HEK293 (cell line): ENCODE measurements around the gene AP5S1.

Experiments
- ATF2 ChIP-seq: fragments of 450-650 bp; formaldehyde crosslinking; IDR thresholded peaks from 2 replicates; pipeline ENCODE4 v1.5.1; 2016; ENCODE audit warnings: missing biosample characterization, missing genetic modification characterization, low read depth
- BCL11B ChIP-seq: fragments of 450-650 bp; formaldehyde crosslinking; IDR thresholded peaks from 2 replicates; pipeline ENCODE4 v1.5.1; 2016; ENCODE audit warnings: low read depth, missing biosample characterization, missing genetic modification characterization
- KLF17 ChIP-seq: fragments of 450-650 bp; formaldehyde crosslinking; IDR thresholded peaks from 2 replicates; pipeline ENCODE4 v1.5.1; 2016; ENCODE audit warnings: missing biosample characterization, missing genetic modification characterization
- KLF9 ChIP-seq: fragments of 450-650 bp; formaldehyde crosslinking; IDR thresholded peaks from 2 replicates; pipeline ENCODE4 v1.5.1; 2016; ENCODE audit warnings: missing biosample characterization, missing genetic modification characterization, low read depth
- MZF1 ChIP-seq: fragments of 450-650 bp; formaldehyde crosslinking; IDR thresholded peaks from 2 replicates; pipeline ENCODE4 v1.5.1; 2017; ENCODE audit warnings: missing biosample characterization, missing genetic modification characterization, borderline replicate concordance
- OVOL3 ChIP-seq: fragments of 450-650 bp; formaldehyde crosslinking; IDR thresholded peaks from 2 replicates; pipeline ENCODE4 v1.5.1; 2016; ENCODE audit warnings: missing biosample characterization, missing genetic modification characterization
- PRDM10 ChIP-seq: fragments of 450-650 bp; formaldehyde crosslinking; IDR thresholded peaks from 2 replicates; pipeline ENCODE4 v1.5.1; 2016; ENCODE audit warnings: missing biosample characterization, missing genetic modification characterization
- REST ChIP-seq: fragments of 450-650 bp; formaldehyde crosslinking; IDR thresholded peaks from 2 replicates; pipeline ENCODE4 v1.5.1; 2016; ENCODE audit warnings: missing biosample characterization, missing genetic modification characterization
- TSHZ1 ChIP-seq: fragments of 450-650 bp; formaldehyde crosslinking; IDR thresholded peaks from 2 replicates; pipeline ENCODE4 v1.5.1; 2016; ENCODE audit warnings: missing biosample characterization, missing genetic modification characterization, borderline replicate concordance
- ZBTB21 ChIP-seq: fragments of 450-650 bp; formaldehyde crosslinking; IDR thresholded peaks from 2 replicates; pipeline ENCODE4 v1.5.1; 2017; ENCODE audit warnings: missing biosample characterization, missing genetic modification characterization
- ZBTB8A ChIP-seq: fragments of 450-650 bp; formaldehyde crosslinking; IDR thresholded peaks from 2 replicates; pipeline ENCODE4 v1.5.1; 2016; ENCODE audit warnings: missing biosample characterization, missing genetic modification characterization
- ZNF114 ChIP-seq: fragments of 450-650 bp; formaldehyde crosslinking; IDR thresholded peaks from 2 replicates; pipeline ENCODE4 v1.5.0; 2017; ENCODE audit warnings: missing biosample characterization, missing genetic modification characterization
- ZNF155 ChIP-seq: fragments of 450-650 bp; formaldehyde crosslinking; IDR thresholded peaks from 2 replicates; pipeline ENCODE4 v1.5.1; 2016; ENCODE audit warnings: missing biosample characterization, missing genetic modification characterization
- ZNF184 ChIP-seq: fragments of 450-650 bp; IDR thresholded peaks from 2 replicates; pipeline ENCODE4 v1.5.1; 2018; ENCODE audit warnings: missing biosample characterization, mild to moderate bottlenecking, missing genetic modification characterization
- ZNF311 ChIP-seq: fragments of 450-650 bp; formaldehyde crosslinking; IDR thresholded peaks from 2 replicates; pipeline ENCODE4 v1.5.1; 2017; ENCODE audit warnings: missing biosample characterization, missing genetic modification characterization, borderline replicate concordance
- ZNF433 ChIP-seq: fragments of 450-650 bp; formaldehyde crosslinking; IDR thresholded peaks from 2 replicates; pipeline ENCODE4 v1.5.1; 2016; ENCODE audit warnings: missing biosample characterization, missing genetic modification characterization, low read depth
- ZNF596 ChIP-seq: fragments of 450-650 bp; IDR thresholded peaks from 2 replicates; pipeline ENCODE4 v1.5.0; 2018; ENCODE audit warnings: missing biosample characterization, mild to moderate bottlenecking, missing genetic modification characterization, moderate library complexity
- ZNF623 ChIP-seq: fragments of 450-650 bp; formaldehyde crosslinking; IDR thresholded peaks from 2 replicates; pipeline ENCODE4 v1.5.1; 2016; ENCODE audit warnings: missing biosample characterization, missing genetic modification characterization
- ZNF626 ChIP-seq: fragments of 450-650 bp; sonication (Bioruptor Pico); formaldehyde crosslinking; IDR thresholded peaks from 2 replicates; pipeline ENCODE4 v1.5.1; 2018; ENCODE audit warnings: missing biosample characterization, missing genetic modification characterization, inconsistent platforms
- ZNF629 ChIP-seq: fragments of 450-650 bp; formaldehyde crosslinking; IDR thresholded peaks from 2 replicates; pipeline ENCODE4 v1.5.1; 2017; ENCODE audit warnings: missing biosample characterization, missing genetic modification characterization
- ZNF639 ChIP-seq: fragments of 450-650 bp; formaldehyde crosslinking; IDR thresholded peaks from 2 replicates; pipeline ENCODE4 v1.5.1; 2016; ENCODE audit warnings: missing biosample characterization, missing genetic modification characterization
- ZNF677 ChIP-seq: fragments of 450-650 bp; IDR thresholded peaks from 2 replicates; pipeline ENCODE4 v1.5.0; 2018; ENCODE audit warnings: missing biosample characterization, mild to moderate bottlenecking, missing genetic modification characterization, moderate library complexity
- ZNF76 ChIP-seq: fragments of 450-650 bp; formaldehyde crosslinking; IDR thresholded peaks from 2 replicates; pipeline ENCODE4; 2016; ENCODE audit warnings: low read depth, missing biosample characterization, missing genetic modification characterization, borderline replicate concordance
- ZXDB ChIP-seq: fragments of 450-650 bp; formaldehyde crosslinking; IDR thresholded peaks from 2 replicates; pipeline ENCODE4 v1.5.1; 2016; ENCODE audit warnings: missing biosample characterization, missing genetic modification characterization

The AP5S1 gene

GRCh38 chr20:3811467-3812258 is 8.7 kb upstream of the AP5S1 start (continued):
- TF ChIP-seq ZNF629 (tag by site-specific recombination), result peak; percentile 91
- TF ChIP-seq ZNF433, result no peak
- TF ChIP-seq ZNF114 (tag by site-specific recombination), result no peak
- no peak; the same call in 1 of the 2 replicates for TF ChIP-seq ZNF626 (tag by site-specific recombination)
- peak; percentile 45; the same call in 1 of the 2 replicates for TF ChIP-seq ZBTB21 (tag by site-specific recombination)
- peak; percentile 88 for TF ChIP-seq ZNF76 (tag by site-specific recombination)
- TF ChIP-seq ZNF623 (tag by site-specific recombination), result no peak
- peak; percentile 97 for TF ChIP-seq ZXDB (tag by site-specific recombination)
- TF ChIP-seq ZNF639, result peak; percentile 81
- no peak for TF ChIP-seq ZNF311 (tag by site-specific recombination)
- no peak for TF ChIP-seq BCL11B (tag by site-specific recombination)
- no peak for TF ChIP-seq ZNF155 (tag by site-specific recombination)
- 0 out of 2 replicates have a peak, but pooled peaks have one; percentile 6 for TF ChIP-seq ATF2
- peak; percentile 99 for TF ChIP-seq KLF17 (tag by site-specific recombination)
- TF ChIP-seq TSHZ1 (tag by site-specific recombination), result no peak
- no peak; the same call in 1 of the 2 replicates for TF ChIP-seq ZNF596 (tag by site-specific recombination)
- peak; percentile 97 for TF ChIP-seq ZBTB8A
- TF ChIP-seq ZNF677 (tag by site-specific recombination), result no peak
- TF ChIP-seq REST (tag by site-specific recombination), result 0 out of 2 replicates have a peak, but pooled peaks have one; percentile 16
- TF ChIP-seq ZNF184 (tag by site-specific recombination), result peak; percentile 28; the same call in 1 of the 2 replicates
- peak; percentile 95 for TF ChIP-seq PRDM10 (tag by site-specific recombination)
- no peak for TF ChIP-seq MZF1 (tag by site-specific recombination)
- peak; percentile 69; the same call in 1 of the 2 replicates for TF ChIP-seq KLF9 (tag by site-specific recombination)
- no peak for TF ChIP-seq OVOL3 (tag by site-specific recombination)
